HG02970 (cell line): Measurements from ENCODE around the gene AP5Z1.

Experiments used
- ATAC-seq: cut with Tn5 transposase; IDR thresholded peaks from one replicate; pipeline ENCODE4 v1.9.1; 2021; ENCODE audit warnings: mild to moderate bottlenecking, moderate library complexity, moderate number of reproducible peaks; ENCODE audit not compliant: unreplicated experiment, low FRiP score

Gene AP5Z1

DNA sequence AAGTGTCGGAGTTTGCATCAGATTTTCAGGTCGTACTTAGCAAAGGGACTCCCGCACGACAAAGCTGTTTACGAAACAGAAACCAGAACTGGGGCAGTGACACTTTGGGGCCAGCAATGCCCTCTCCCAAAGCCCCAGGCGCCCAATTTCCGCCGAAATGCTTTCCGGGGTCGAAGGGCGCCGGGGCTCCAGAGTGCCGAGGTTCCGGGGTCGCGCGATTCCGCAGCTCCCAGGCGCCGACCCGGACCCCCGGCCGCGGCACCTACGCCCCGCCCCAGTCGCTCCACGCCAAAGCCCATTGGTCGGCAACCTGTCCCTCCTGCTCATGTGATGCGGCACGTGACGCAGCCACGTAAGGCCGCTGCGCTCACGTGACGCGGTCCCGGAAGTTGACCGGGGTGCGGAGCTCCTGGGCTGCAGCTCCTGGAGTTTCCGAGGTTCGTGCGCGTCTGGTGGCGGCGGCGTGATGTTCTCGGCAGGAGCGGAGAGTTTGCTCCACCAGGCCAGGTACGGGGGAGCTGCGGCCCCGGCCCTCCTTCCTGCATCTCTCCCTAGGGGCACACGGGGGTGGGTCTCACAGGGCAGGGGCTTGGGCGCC is at the start of gene AP5Z1:
AP5Z1 (plus strand) TSS at position 374 of the 598 bp plus-strand sequence; CDS start at position 467, 93 bp downstream.
- ATAC-seq: peak; percentile 94

- ATAC-seq: no peak
Measured at GRCh38 chr7:4725850-4726450, 49.5 kb upstream of the AP5Z1 start.

DNA sequence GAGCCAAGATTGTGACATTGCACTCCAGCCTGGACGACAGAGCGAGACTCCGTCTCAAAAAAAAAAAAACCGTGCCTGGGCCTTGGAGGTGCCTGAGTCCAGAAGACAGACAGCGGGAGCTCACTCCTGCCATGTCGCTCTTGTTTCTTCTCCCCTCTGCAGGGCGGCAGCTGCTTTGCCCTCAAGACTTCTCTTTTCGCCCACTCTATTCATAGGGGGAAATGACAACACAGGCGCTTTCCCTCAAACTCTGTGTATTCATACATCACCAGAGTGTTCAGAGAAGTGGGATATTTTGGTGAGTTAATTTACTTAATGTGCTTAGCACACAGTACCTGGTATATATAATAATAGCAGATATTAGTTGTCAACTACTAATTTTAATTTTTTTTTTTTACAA is 48.9 kb upstream of the AP5Z1 start:
- no peak for ATAC-seq

GRCh38 chr7:4727914-4728705 is 47.3 kb upstream of the AP5Z1 start:
- no peak for ATAC-seq

- no peak for ATAC-seq
Measured at GRCh38 chr7:4729266-4729665, 46.2 kb upstream of the AP5Z1 start.

DNA sequence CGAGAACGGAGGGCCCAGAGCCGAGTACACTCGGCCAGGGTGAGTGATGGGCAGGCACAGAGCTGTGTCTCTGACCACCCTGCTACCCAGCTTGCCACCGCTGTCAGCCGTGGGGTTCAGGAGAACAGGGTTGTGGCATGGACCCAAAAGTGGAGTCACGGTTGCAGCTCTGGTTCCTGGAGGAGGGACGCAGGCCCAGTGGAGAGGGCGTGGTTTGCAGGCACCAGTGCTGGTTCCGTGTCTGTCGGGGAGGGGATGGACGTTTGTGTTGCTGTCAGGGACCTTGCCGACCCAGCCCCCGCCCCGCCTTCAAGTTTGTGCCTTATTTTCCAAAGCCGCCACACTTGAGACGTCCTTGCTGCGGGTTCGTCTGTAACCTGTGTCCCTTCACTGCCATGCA is 45.1 kb upstream of the AP5Z1 start:
- ATAC-seq: no peak

GRCh38 chr7:4730971-4731370 is 44.5 kb upstream of the AP5Z1 start:
- no peak for ATAC-seq

GRCh38 chr7:4731803-4732202 is 43.6 kb upstream of the AP5Z1 start:
- no peak for ATAC-seq

DNA sequence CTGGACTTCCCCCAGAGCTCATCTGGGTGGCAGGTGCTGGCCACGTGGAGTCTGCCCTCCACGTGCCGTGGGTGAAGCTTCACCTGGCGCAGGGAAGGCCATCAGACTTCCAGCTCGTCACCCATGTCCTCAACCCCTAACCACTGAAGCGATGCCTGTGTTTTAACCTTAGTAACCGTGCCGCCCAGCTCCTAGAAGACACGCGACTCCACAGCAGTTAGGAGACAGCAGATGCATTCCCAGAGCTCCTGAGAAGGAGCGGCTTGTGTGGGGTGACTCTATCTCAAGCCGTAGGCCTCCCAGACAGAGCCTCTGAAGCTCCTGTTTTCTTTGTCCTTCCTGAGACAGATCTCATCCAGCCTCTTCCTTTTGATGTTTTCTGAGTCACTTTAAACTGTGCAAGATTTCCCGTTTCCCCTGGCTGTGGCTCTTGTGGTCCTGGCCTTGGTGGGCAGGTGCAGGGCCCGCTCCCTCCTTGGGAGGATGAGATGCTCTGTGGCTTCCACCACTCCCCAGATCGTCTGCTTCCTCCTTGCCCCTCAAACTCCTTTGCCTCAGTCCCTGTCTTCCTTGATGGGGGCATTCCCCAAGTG is 41.4 kb upstream of the AP5Z1 start:
- no peak for ATAC-seq

- no peak for ATAC-seq
Measured at GRCh38 chr7:4734587-4735345, 40.7 kb upstream of the AP5Z1 start.

DNA sequence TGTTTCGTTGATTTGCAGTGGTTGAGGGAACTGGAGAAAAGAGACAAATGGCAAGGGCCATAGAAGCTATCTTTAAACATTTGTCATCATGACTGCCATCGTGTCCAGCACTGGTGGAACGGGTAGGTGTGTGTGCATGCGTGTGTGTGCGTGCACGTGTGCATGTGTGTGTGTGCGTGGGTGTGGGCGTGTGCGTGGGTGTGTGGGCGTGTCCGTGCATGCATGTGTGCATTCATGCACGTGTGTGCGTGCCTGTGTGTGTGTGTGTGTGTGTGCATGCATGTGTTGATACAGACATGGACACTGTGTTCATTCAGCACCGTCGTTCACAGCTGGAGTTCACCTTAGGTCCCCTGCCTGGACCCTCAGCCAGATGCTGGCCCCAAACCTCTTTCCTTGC is 38.1 kb upstream of the AP5Z1 start:
- ATAC-seq: no peak

DNA sequence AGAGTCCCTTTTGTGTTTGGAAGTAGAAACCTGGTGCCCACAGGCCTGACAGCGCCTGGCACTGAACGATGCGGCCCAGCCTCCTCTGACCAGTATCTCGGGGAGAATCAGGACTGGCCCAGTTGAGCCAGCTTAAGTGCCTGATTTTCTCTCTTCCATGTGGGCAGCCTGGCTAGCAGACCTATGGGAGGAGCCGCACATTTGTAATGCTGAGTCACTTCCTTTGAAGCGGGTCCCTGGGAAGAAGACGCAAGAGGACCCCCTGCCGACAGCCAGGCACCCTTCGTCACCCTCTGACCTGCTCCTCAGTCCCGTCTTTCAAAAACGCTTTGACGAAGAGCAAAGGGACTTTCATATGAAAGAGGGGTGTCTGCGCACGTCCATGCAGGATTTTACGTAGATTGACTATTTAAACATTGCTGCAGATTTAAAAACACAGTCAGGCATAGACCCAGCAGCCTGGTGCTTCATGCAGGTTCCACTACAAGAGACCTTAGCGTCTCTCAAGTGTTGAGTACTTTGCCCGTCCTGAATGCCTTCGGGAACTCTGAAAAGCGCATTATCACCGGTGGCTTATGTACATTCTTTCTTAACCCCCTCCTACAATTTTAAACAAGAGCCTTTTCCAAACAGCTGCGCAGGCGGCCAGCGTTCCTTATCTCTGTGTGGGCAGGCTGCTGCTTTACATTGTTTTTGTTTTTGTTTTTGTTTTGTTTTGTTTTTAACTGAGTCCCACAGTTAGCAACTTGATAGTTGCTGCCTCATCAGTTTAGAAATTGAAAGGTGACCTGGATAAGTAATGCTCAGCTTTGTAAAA is 36.5 kb upstream of the AP5Z1 start:
- ATAC-seq: no peak

GRCh38 chr7:4739528-4739992 is 35.9 kb upstream of the AP5Z1 start:
- ATAC-seq: no peak

DNA sequence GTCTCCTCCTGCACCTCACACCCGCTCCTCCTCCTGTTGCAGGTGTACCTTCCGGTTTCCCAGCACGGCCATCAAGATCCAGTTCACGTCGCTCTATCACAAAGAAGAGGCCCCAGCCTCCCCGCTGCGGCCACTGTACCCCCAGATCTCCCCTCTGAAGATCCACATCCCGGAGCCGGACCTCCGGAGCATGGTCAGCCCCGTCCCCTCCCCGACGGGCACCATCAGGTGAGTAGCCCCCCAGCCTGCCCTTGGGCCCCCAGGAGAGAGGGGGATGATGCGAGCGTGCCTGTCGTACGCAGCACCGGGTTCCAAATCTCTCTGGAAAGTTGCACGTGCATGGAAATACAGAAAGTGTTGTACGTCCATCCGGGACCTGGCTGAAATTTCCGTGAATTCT is 34.6 kb upstream of the AP5Z1 start:
- no peak for ATAC-seq

GRCh38 chr7:4742051-4742573 is 33.3 kb upstream of the AP5Z1 start:
- no peak for ATAC-seq

DNA sequence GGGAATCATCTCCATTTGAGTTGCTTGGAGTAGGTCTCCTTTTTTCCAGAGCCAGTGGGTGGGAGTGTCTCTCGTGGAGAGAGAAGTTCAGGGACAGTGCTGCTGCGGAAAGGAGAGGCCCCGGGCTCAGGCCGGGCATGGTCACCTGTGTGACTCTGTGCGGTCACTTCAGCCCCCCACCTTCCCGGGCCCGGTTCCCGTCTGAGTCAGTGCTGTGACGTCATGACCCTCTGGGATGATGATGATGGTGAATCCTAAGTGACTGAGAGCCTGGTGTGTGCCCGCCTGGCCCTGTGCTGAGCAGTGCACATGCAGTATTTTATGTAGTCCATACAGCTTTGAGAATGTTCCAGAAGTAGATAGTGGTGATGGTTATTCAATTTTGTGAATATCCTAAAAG is 32.6 kb upstream of the AP5Z1 start:
- no peak for ATAC-seq

- ATAC-seq: peak; percentile 75
Measured at GRCh38 chr7:4744391-4745264, 30.8 kb upstream of the AP5Z1 start.

DNA sequence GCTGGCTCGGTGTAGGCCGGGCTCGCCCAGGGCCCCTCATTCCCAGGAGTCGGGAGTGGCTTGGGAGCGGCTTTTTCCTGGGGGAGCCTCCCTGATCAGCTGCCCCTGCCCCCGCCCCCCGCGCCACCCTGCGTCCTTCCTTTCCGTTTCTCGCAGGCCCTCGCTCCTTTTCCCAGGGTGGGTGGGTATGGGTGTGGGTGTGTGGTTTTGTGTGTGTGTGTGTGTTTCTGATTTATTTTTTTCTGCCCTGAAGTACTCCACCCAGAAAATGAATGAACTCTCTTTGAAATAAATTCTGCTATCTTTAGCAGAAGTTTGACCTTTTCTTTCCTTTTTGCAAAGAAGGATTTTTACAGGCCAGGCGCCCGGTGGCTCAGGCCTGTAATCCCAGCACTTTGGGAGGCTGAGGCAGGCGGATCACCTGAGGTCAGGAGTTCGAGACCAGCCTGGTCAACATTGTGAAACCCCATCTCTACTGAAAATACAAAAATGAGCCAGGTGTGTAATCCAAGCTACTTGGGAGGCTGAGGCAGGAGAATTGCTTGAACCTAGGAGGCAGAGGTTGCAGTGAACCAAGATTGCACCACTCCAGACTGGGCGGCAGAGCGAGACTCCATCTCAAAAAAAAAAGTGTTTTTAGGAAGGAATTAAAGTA is 30.0 kb upstream of the AP5Z1 start:
- ATAC-seq: peak; percentile 25
